SU-DHL-6 (cell line): ENCODE data around the gene GBP7.
"Not testable (repeated sequence)": the region's sequence is repeated elsewhere in the genome, so short reads cannot be mapped to it uniquely, and the experiment has no call there.

Experiments
- H2AFZ ChIP-seq: fragments of 200-600 bp; sonication (generic); 2 replicates; pipeline ENCODE4 v1.6.1; 2014; ENCODE audit warnings: low read depth, mild to moderate bottlenecking, moderate library complexity, mixed read lengths, antibody characterized with exemption, low read length; ENCODE audit not compliant: severe bottlenecking
- H3F3A ChIP-seq: fragments of 200-600 bp; shearing (Covaris generic); 2 replicates; pipeline ENCODE4 v1.6.0; 2016; ENCODE audit warnings: antibody characterized with exemption, mild to moderate bottlenecking; ENCODE audit not compliant: insufficient read depth
- H3K27ac ChIP-seq: fragments of 200-600 bp; sonication (generic); 2 replicates; pipeline ENCODE4 v1.5.1; 2016; ENCODE audit warnings: low read depth, mild to moderate bottlenecking, low read length, moderate library complexity, mixed read lengths
- H3K27me3 ChIP-seq: fragments of 200-600 bp; sonication (generic), shearing (Covaris generic); 2 replicates; pipeline ENCODE4 v1.6.0; 2014; ENCODE audit warnings: mild to moderate bottlenecking, low read length
- H3K36me3 ChIP-seq: fragments of 200-600 bp; sonication (generic); 2 replicates; pipeline ENCODE4 v1.6.1; 2014; ENCODE audit warnings: mild to moderate bottlenecking, low read length, mixed read lengths
- H3K4me2 ChIP-seq: fragments of 300-600, 200-600 bp; shearing (Covaris generic), sonication (generic); 2 replicates; pipeline ENCODE4 v1.6.0; 2014; ENCODE audit warnings: low read length, low read depth, mild to moderate bottlenecking; ENCODE audit not compliant: poor library complexity, severe bottlenecking
- H3K4me3 ChIP-seq: fragments of 200-600 bp; sonication (generic); 2 replicates; pipeline ENCODE4 v1.5.1; 2014; ENCODE audit warnings: antibody characterized with exemption, low read length, mild to moderate bottlenecking, mixed read lengths; ENCODE audit not compliant: insufficient read depth, poor library complexity, severe bottlenecking
- H3K79me2 ChIP-seq: fragments of 200-600 bp; sonication (generic); 2 replicates; pipeline ENCODE4 v1.6.1; 2014; ENCODE audit warnings: mild to moderate bottlenecking, low read length, moderate library complexity; ENCODE audit not compliant: insufficient read depth
- H3K9ac ChIP-seq: fragments of 200-600 bp; sonication (generic); 2 replicates; pipeline ENCODE4 v1.7.0; 2014; ENCODE audit warnings: mild to moderate bottlenecking, low read length
- H3K9me2 ChIP-seq: fragments of 200-600 bp; sonication (generic); replicated peaks from 2 replicates; pipeline ENCODE4 v1.6.1; 2014; ENCODE audit warnings: low read length; ENCODE audit not compliant: insufficient read depth
- H3K9me3 ChIP-seq: fragments of 200-600 bp; sonication (generic); 2 replicates; pipeline ENCODE4 v1.6.1; 2014; ENCODE audit warnings: low read length, mixed read lengths; ENCODE audit not compliant: insufficient read depth
- H4K20me1 ChIP-seq: fragments of 200-600 bp; sonication (generic); 2 replicates; pipeline ENCODE4 v1.6.1; 2014; ENCODE audit warnings: low read depth, mild to moderate bottlenecking, antibody characterized with exemption, low read length, moderate library complexity, mixed read lengths
- CTCF ChIP-seq: fragments of 200-600 bp; sonication (generic); IDR thresholded peaks from one replicate; pipeline ENCODE4 v1.5.1; 2017; ENCODE audit warnings: antibody characterized with exemption, mild to moderate bottlenecking, low read length, moderate library complexity; ENCODE audit not compliant: insufficient read depth, poor library complexity, severe bottlenecking
- EZH2phosphoT487 ChIP-seq: fragments of 200-600 bp; sonication (generic), shearing (Covaris generic); conservative IDR thresholded peaks from 2 replicates; pipeline ENCODE4 v1.6.1; 2018; ENCODE audit warnings: mild to moderate bottlenecking, antibody characterized with exemption, low read length, moderate library complexity, mixed read lengths

GBP7 gene

GRCh38 chr1:89175601-89176256 is at the start of gene GBP7:
GBP7 (minus strand) TSS chr1:89176003; CDS start chr1:89171935, 4,068 bp downstream.
- H3K9me3 ChIP-seq: no peaks in the 10 kb centered on the region
- H3K9ac ChIP-seq: no peak within 1 kb of the TSS
- H4K20me1 ChIP-seq: no peaks in the 10 kb centered on the region
- H2AFZ ChIP-seq: no peak within 1 kb of the TSS
- no peaks in the 10 kb centered on the region for H3K36me3 ChIP-seq
- H3K4me2 ChIP-seq: no peak within 1 kb of the TSS
- no peaks in the 10 kb centered on the region for H3K27me3 ChIP-seq
- H3K9me2 ChIP-seq: no peaks in the 10 kb centered on the region
- H3K4me3 ChIP-seq: no peak within 1 kb of the TSS
- TF ChIP-seq CTCF (no peak), EZH2phosphoT487 (no peak)
- H3F3A ChIP-seq: no peaks in the 10 kb centered on the region
- no peaks in the 10 kb centered on the region for H3K79me2 ChIP-seq
- H3K27ac ChIP-seq: no peak within 1 kb of the TSS

DNA sequence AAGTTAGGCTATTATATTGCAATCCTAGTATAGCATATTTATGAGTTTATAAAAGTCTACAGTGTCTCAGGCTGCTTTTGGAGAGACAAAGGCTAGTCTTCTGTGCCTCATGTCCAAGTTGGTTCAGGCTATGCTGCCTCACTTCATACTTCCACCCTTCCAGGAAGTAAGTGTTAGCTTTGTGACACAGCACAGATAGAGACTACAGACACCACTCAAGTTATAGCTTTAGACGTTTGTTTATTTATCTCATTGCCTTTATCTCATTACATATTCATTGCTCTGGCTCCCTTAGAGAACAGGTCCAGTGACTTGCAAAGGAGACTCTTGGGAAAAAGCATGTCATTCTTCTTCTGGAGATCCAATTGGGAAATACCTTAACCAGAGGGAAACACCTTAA is 45.5 kb upstream of the GBP7 start:
- TF ChIP-seq CTCF: no peak
- no peak for TF ChIP-seq EZH2phosphoT487
- no peak overlapping the region for H3K9ac ChIP-seq
- no peaks in the 10 kb centered on the region for H3K27me3 ChIP-seq
- no peaks in the 10 kb centered on the region for H4K20me1 ChIP-seq
- no peaks in the 10 kb centered on the region for H3K9me3 ChIP-seq
- no peaks in the 10 kb centered on the region for H3F3A ChIP-seq
- no peaks in the 10 kb centered on the region for H3K79me2 ChIP-seq
- H3K9me2 ChIP-seq: no peaks in the 10 kb centered on the region
- H2AFZ ChIP-seq: no peak overlapping the region
- no peak overlapping the region for H3K27ac ChIP-seq
- no peak overlapping the region for H3K4me2 ChIP-seq
- H3K36me3 ChIP-seq: no peaks in the 10 kb centered on the region
- no peak overlapping the region for H3K4me3 ChIP-seq

DNA sequence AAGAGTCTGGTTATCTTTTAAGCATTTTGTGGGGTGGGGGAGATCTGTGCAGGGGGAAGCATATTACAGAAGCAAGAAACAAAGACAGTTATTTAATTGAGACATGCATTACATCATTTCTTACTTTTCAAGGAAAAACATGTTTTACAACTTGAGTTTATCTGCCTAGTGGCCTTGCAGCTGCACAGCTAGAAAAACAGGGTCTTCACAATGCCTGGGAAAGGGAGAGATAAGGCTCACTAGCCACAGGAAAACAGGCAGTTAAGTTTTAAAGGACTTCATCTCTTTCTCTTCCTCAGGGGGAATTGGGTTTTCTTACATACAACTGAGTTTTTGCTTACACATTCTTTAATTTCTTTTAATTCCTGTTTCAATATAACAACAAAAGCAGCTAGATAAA is 44.0 kb upstream of the GBP7 start:
- not testable (repeated sequence) for H4K20me1 ChIP-seq, H3K9me2 ChIP-seq, H3K4me3 ChIP-seq, H3K9ac ChIP-seq, H3K27me3 ChIP-seq, H3K4me2 ChIP-seq, H2AFZ ChIP-seq, H3K27ac ChIP-seq, H3F3A ChIP-seq, H3K36me3 ChIP-seq, H3K9me3 ChIP-seq, H3K79me2 ChIP-seq

- not testable (repeated sequence) for H3K9me3 ChIP-seq, H3F3A ChIP-seq, H3K27ac ChIP-seq, H3K79me2 ChIP-seq, H3K27me3 ChIP-seq, H3K36me3 ChIP-seq, H3K4me3 ChIP-seq, H3K9ac ChIP-seq, H3K9me2 ChIP-seq, H4K20me1 ChIP-seq, H2AFZ ChIP-seq, H3K4me2 ChIP-seq
Measured at GRCh38 chr1:89218941-89219340, 43.1 kb upstream of the GBP7 start.
